Caco-2 (cell line): Measurements from ENCODE around the gene GPR78. TPM values are rescaled to one million over a fixed set of nuclear protein-coding genes. Genes with fewer than 3 reads are reported as not detected.

ENCODE experiments used
- BruUV-seq: library from RNA; stranded (reverse); fragments of 400-500 nt; replicated peaks from 2 replicates; lab custom pipeline; 2021; lab: Mats Ljungman, UMichigan
- CTCF ChIA-PET: fragments of 300-600 bp; sonication (Branson Sonifier 250); formaldehyde crosslinking; loops from one replicate; lab custom pipeline; 2022; ENCODE audit warnings: antibody characterized with exemption; lab: Charles Lee
- POLR2A ChIA-PET: fragments of 300-600 bp; sonication (Branson Sonifier 250); formaldehyde crosslinking; loops from one replicate; lab custom pipeline; 2022; ENCODE audit warnings: antibody characterized with exemption; lab: Charles Lee
- DNase-seq, 2 experiments: peaks; one replicate each; pipeline versions ENCODE4 v3.0.0 to v3.0.0-alpha.2; 2020 to 2022
- H3K27me3 ChIP-seq: replicated peaks from 2 replicates; pipeline ENCODE4 v1.6.0; 2011; ENCODE audit warnings: low read length; ENCODE audit not compliant: control insufficient read depth, insufficient read depth
- H3K36me3 ChIP-seq: 2 replicates; pipeline ENCODE4 v1.5.1; 2011; ENCODE audit warnings: low read length; ENCODE audit not compliant: control insufficient read depth, insufficient read depth
- H3K4me1 ChIP-seq: fragments of 250-450 bp; sonication (Bioruptor Pico); 2 replicates; pipeline ENCODE4 v1.5.1; 2020; ENCODE audit warnings: mild to moderate bottlenecking
- H3K4me3 ChIP-seq: 2 replicates; pipeline ENCODE4 v1.5.1; 2011; ENCODE audit warnings: low read depth, mild to moderate bottlenecking, control low read depth, low read length
- H3K9me3 ChIP-seq: fragments of 250-450 bp; sonication (Bioruptor Pico); 2 replicates; pipeline ENCODE4 v1.5.1; 2020; ENCODE audit warnings: mild to moderate bottlenecking, moderate library complexity
- H3K27ac Mint-ChIP-seq: one replicate; pipeline ENCODE4 v1.8.0; 2022; ENCODE audit warnings: mixed read lengths; ENCODE audit not compliant: unreplicated experiment
- H3K27me3 Mint-ChIP-seq: one replicate; pipeline ENCODE4 v1.8.0; 2022; ENCODE audit warnings: mixed read lengths; ENCODE audit not compliant: insufficient read depth, unreplicated experiment
- H3K36me3 Mint-ChIP-seq: one replicate; pipeline ENCODE4 v1.8.0; 2022; ENCODE audit warnings: mild to moderate bottlenecking, mixed read lengths; ENCODE audit not compliant: insufficient read depth, unreplicated experiment
- H3K4me1 Mint-ChIP-seq: one replicate; pipeline ENCODE4 v1.8.0; 2022; ENCODE audit warnings: low read depth, mixed read lengths; ENCODE audit not compliant: unreplicated experiment
- H3K4me3 Mint-ChIP-seq: one replicate; pipeline ENCODE4 v1.8.0; 2022; ENCODE audit warnings: mild to moderate bottlenecking, moderate library complexity, mixed read lengths; ENCODE audit not compliant: unreplicated experiment
- H3K9me3 Mint-ChIP-seq: one replicate; pipeline ENCODE4 v1.8.0; 2022; ENCODE audit warnings: mixed read lengths; ENCODE audit not compliant: unreplicated experiment
- CTCF ChIP-seq, 2 experiments: fragments of 200-600 bp in 1 of 2; IDR thresholded peaks; 1 replicate in 1 of 2; 2 replicates in 1 of 2; pipeline versions ENCODE4 v1.5.1 to v1.8.0; 2011 to 2022; ENCODE audit warnings: antibody characterized with exemption in 1 of 2, control low read depth in 1 of 2, inconsistent platforms in 1 of 2, low read depth in 1 of 2, low read length in 1 of 2, mild to moderate bottlenecking in 1 of 2, moderate library complexity in 1 of 2; ENCODE audit not compliant: insufficient read depth in 1 of 2, severe bottlenecking in 1 of 2, unreplicated experiment in 1 of 2
- intact Hi-C: fragments of 100-400 bp; cut with micrococcal nuclease; formaldehyde crosslinking; loops from one replicate; pipeline ENCODE4 v1.10.0; 2022; ENCODE audit not compliant: unreplicated experiment
- total RNA-seq: library from RNA; stranded (reverse); gene quantifications from 2 replicates; pipeline ENCODE4 v1.2.3, GENCODE V29; 2022

Gene GPR78
- total RNA-seq, 1 experiment from 2014 or later: 0.68 TPM

GRCh38 chr4:8606966-8607365 lies 26.8 kb downstream of the GPR78 start:
- Mint-ChIP-seq H3K36me3 (peaks cover 4% of the 10 kb centered on the region), H3K4me1 (no peaks in the 10 kb centered on the region), H3K4me3 (no peak overlapping the region), H3K9me3 (no peaks in the 10 kb centered on the region), H3K27ac (no peak overlapping the region), H3K27me3 (peaks cover 10% of the 10 kb centered on the region)
- H3K36me3 ChIP-seq: no peaks in the 10 kb centered on the region
- no peak overlapping the region for H3K4me3 ChIP-seq
- BruUV-seq: no TSS peak
- POLR2A ChIA-PET: no interaction called here
- H3K27me3 ChIP-seq: no peaks in the 10 kb centered on the region; the same call in 1 of the 2 replicates
- CTCF ChIA-PET: interaction anchor here (0.7 to 1.6 kb wide), 4 partner anchors 10 to 311 kb away, joined by 3 to 12 read pairs (median 6); no protein-coding TSS in a partner anchor
- DNase-seq: no peak
- H3K9me3 ChIP-seq: no peaks in the 10 kb centered on the region
- no peak for TF ChIP-seq CTCF (IDR thresholded peaks at IDR 0.05; ENCODE audit: insufficient read depth in 1 of 2, low read depth in 1 of 2, low read length in 1 of 2, severe bottlenecking in 1 of 2, unreplicated experiment in 1 of 2)
- no peaks in the 10 kb centered on the region for H3K4me1 ChIP-seq
- intact Hi-C loops: loop anchor here (10.0 kb wide), 1 partner anchor 308 kb away; no protein-coding TSS in a partner anchor

GRCh38 chr4:8607603-8608481 lies 27.6 kb downstream of the GPR78 start:
- BruUV-seq: no TSS peak
- H3K4me1 Mint-ChIP-seq: no peaks in the 10 kb centered on the region
- CTCF ChIA-PET: interaction anchor here (0.7 to 1.6 kb wide), 4 partner anchors 9 to 310 kb away, joined by 3 to 12 read pairs (median 6); no protein-coding TSS in a partner anchor

More at GRCh38 chr4:8607603-8608481, 27.6 kb downstream of the GPR78 start:
- DNase-seq: peak in 1 of 2 experiments; percentile 76
- H3K27me3 ChIP-seq: no peaks in the 10 kb centered on the region; the same call in 1 of the 2 replicates
- Mint-ChIP-seq H3K27me3 (peaks cover 10% of the 10 kb centered on the region), H3K4me3 (no peak overlapping the region), H3K36me3 (peaks cover 6% of the 10 kb centered on the region), H3K27ac (no peak overlapping the region), H3K9me3 (no peaks in the 10 kb centered on the region)
- no peaks in the 10 kb centered on the region for H3K9me3 ChIP-seq
- no peaks in the 10 kb centered on the region for H3K36me3 ChIP-seq
- no peak overlapping the region for H3K4me3 ChIP-seq
- POLR2A ChIA-PET: no interaction called here
- intact Hi-C loops: loop anchor here (10.0 kb wide), 1 partner anchor 307 kb away; no protein-coding TSS in a partner anchor
- H3K4me1 ChIP-seq: no peaks in the 10 kb centered on the region
- TF ChIP-seq CTCF (IDR thresholded peaks at IDR 0.05; ENCODE audit: insufficient read depth in 1 of 2, low read depth in 1 of 2, low read length in 1 of 2, severe bottlenecking in 1 of 2, unreplicated experiment in 1 of 2): peak; percentile 90 to 96
